VCaP (cell line): ENCODE measurements around the gene RPL4.
"Not testable (repeated sequence)": the region's sequence is repeated elsewhere in the genome, so short reads cannot be mapped to it uniquely, and the experiment has no call there.

Source experiments
- H3K27ac ChIP-seq: fragments of 450-650 bp; 2 replicates; pipeline ENCODE4 v1.5.1; 2017
- CTCF ChIP-seq: fragments of 450-650 bp; conservative IDR thresholded peaks from 2 replicates; pipeline ENCODE4 v1.5.1; 2017; ENCODE audit warnings: mild to moderate bottlenecking, moderate library complexity

The RPL4 gene

GRCh38 chr15:66477011-66477410 lies 27.6 kb downstream of the RPL4 start:
- no peak overlapping the region for H3K27ac ChIP-seq
- no peak for TF ChIP-seq CTCF

- no peak overlapping the region for H3K27ac ChIP-seq
- TF ChIP-seq CTCF = no peak
These were observed 28.1 kb downstream of the RPL4 start for GRCh38 chr15:66476535-66476934.

- no peak overlapping the region for H3K27ac ChIP-seq
- no peak for TF ChIP-seq CTCF
These were observed 29.7 kb downstream of the RPL4 start for GRCh38 chr15:66474963-66475362.

GRCh38 chr15:66474135-66474534 lies 30.5 kb downstream of the RPL4 start:
- H3K27ac ChIP-seq = no peak overlapping the region
- TF ChIP-seq CTCF = no peak

- H3K27ac ChIP-seq = no peak overlapping the region
- no peak for TF ChIP-seq CTCF
These were observed 32.3 kb downstream of the RPL4 start for GRCh38 chr15:66472176-66472999.

GRCh38 chr15:66470825-66471224 lies 33.8 kb downstream of the RPL4 start:
- not testable (repeated sequence) for H3K27ac ChIP-seq

GRCh38 chr15:66467162-66468040 lies 37.3 kb downstream of the RPL4 start:
- H3K27ac ChIP-seq = peak overlapping the region; percentile 63

- not testable (repeated sequence) for H3K27ac ChIP-seq
These were observed 39.4 kb downstream of the RPL4 start for GRCh38 chr15:66465294-66465693.

GRCh38 chr15:66462627-66463026 lies 42.0 kb downstream of the RPL4 start:
- no peak for TF ChIP-seq CTCF
- H3K27ac ChIP-seq = no peak overlapping the region
